Left kidney (tissue), 2 donors: ENCODE data around the gene SHB. TPM values are rescaled to one million over a fixed set of nuclear protein-coding genes. Genes with fewer than 3 reads are reported as not detected.

ENCODE experiments used
- DNase-seq: peaks from one replicate; pipeline ENCODE4 v3.0.0-alpha.2; 2013
- polyA plus RNA-seq: library from polyadenylated mRNA; unstranded; fragments of 120-200 nt; gene quantifications from one replicate; pipeline ENCODE4 v1.2.1, GENCODE V29; 2013; ENCODE audit not compliant: insufficient read length

Gene SHB
- polyA plus RNA-seq, 1 donor, result 14.1 TPM

- DNase-seq, result no peak
Measured at GRCh38 chr9:37989701-37990100, 79.3 kb downstream of the SHB start.

- DNase-seq, result no peak
Measured at GRCh38 chr9:37988602-37989001, 80.4 kb downstream of the SHB start.

DNA sequence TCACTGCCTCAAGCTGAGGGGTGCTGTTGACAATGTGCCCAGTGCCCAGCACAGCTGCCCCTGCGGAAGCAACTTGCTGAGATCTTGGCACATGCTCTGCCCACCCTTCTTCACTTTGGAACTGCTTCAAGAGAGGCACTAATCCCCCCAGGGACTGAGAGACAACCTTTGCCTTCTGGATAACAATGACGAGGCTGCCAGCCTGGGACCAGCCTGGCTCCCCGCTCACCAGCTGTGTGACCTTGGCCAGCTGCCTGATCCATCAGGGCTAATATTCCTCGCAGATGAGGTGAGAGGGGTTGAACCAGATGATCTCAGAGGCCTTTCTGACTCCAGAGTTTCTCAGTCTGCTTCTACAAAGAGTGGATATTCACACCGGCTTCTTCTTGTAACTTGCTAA is 81.0 kb downstream of the SHB start:
- DNase-seq, result no peak

DNA sequence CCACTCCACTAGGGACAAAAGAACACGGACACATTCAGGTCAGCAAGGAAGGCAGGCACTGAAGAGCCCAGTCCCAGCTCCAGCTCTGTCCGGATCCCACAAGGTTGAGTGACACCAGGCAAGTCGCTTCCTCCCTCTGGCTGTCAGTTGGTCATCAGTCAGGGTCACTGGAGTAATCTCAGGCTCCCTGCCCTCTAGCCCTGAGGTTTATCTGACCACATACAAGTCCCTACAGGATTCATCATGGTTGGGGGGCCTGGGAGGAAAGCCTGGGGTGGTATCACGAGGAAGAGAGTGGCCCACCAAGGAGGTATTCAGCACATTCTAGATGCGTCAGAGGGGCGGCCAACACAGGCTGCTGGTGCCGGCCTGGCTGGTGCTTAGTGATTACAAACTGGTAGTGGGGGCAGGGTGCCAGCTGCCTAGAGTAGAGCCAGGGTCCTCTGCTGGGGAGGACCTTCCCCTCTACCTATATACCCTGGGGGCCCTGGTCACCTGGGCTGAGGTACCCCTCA is 81.5 kb downstream of the SHB start:
- DNase-seq, result no peak

- no peak for DNase-seq
Measured at GRCh38 chr9:37986771-37987258, 82.2 kb downstream of the SHB start.

- DNase-seq, result no peak
Measured at GRCh38 chr9:37986001-37986400, 83.0 kb downstream of the SHB start.

DNA sequence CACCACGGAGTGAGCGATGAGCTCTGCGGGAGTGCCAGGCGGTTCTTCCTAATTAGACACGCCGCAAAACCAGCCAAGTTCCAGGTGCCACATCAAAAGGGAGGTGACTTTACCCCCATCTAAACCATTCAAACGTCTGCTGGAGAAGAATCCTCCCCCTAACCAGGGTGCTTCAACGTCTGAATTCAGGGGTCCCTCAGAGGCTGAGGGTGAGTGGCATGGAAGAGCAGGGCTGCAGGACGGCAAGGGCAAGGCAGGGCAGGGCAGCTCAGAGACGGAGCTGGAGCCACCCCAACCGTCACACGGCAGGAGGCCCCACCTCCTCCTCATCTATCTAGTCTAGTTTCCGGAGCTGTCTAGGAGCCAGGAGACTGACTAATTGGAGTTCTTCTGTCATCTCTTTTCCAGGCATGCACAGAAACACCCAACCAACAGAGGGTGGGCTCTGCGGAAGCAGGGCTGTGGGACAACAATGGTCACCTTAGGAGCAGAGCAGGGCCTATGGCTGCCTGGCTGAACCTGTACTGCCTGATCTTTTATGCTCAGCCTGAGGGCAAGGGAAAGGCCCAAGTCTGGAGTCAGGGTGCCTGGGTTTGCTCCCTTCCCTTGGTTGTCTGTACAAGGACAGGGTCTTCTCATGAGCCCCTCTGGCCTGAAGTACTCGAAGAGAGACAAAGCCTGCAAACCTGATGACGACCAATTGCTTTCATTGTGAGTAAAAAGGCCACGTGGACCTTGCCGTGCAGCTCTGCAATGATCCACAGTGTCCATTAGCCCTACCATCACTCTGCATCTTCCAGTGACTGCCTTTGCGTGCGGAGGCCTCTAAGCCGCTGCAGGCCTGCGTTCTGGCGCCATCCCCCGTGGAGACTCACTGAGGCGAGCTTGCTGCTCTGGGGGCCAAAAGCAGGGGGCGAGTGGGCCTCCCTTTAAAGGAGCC is 84.1 kb downstream of the SHB start:
- DNase-seq, result no peak

DNA sequence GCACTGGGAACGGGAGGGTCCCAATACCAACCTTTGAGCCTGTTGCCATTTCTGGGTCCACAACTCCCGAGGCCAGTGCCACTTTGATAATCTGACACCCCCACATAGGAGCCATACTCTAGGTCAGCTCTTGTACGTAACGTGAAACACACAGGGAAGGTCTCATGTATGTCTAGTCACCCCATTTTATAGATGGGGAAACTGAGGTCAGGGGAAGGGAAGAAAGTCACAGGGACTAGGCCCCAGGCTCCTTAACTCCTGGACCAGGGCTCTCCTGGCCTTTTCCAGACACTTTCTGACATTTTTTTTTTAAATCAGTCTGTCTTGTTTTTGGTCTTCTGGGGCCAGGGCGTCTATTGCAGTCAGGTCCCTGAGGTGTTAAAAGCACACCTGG is 84.8 kb downstream of the SHB start:
- DNase-seq, result no peak

DNA sequence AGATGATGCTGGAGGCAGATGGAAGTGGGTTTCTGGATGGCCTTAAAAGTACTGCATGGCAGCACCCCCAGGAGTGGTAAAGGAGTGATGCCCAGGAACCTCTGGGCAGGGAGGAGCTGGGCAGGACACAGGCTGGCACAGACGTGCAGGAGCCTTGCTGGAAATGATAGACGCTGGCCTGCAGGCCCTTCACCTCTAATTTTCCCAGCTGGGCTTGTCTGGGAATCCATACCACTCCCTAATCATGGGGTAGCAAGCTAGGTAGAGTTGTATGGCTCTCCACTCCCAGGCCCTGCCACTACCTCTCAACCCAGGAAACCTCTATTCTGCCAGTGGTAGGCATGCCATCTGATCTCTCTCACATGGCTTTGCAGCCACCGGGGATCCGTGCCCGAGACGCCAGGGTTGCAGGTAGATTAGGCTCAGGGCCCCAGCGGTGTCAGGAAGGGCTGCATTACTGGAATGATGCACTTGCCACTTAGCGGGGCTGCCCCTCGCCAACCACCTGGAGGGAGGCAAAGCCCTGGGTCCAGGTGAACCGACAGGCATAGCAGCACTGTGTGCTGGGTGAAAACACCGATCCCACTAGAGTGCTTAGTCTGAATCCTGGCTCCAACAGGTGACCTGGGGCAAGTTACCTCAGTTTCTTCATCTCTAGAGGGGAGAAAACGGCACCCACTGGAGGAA is 85.5 kb downstream of the SHB start:
- DNase-seq, result no peak

DNA sequence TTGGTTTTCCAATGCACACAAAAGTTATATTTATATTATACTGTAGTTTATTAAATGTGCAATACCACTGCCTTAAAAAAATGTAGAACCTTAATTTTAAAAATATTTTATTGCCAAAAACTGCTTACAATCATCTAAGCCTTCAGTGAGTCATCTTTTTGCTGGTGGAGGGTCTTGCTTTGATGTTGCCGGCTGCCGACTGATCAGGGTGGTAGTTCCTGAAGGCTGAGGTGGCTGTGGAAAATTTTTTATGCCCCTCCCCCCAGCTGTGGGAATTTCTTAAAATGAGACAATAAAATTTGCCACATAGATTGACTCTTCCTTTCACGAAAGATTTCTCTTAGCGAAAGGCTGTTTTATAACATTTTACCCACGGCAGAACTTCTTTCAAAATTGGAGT is 89.2 kb downstream of the SHB start:
- no peak for DNase-seq

- DNase-seq, result no peak
Measured at GRCh38 chr9:37978983-37979382, 90.0 kb downstream of the SHB start.

DNA sequence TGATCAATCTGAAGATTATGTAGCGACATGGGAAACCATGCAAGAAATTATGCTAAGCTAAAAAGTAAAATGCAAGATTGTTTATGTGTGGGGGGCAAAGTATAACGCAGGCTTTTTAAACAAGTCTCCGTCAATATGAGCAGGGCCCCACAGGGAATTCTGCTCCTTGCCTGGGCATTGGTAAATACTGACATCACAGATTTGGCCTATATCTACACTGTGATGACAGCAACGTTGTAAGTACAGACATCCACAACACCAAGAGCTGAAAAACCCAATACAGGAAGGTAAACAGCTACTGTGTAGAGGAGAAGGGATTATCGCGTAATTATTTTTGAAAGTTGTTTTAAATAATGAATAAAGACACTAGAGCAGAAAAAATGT is 90.6 kb downstream of the SHB start:
- DNase-seq, result no peak

DNA sequence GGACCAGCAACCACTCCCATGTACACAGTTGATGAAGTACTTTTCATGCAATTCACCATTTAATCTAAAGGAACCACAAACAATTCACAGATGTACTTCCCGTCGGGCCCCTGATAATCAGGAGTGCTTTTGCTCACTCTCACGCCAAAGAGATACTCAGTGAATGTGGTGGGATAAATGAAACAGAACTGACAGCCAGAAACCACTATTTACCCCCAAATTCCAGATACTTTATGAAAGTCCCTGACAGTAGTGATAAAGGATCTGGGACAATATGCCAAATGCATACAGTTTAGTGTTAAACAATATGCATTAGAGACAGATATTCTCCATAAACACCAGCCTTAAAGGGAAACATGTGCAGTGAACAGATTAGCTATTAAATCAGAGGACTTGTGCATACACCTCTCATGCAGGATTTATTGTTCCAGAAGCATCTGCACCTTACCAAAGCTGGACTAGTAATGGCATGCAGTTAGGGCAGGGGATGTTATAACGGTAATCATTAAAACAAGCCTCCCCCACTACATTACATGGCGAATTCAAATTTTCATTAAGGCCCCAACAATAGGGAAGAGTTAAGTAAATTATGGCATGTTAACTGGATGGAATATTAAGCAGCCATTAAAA is 91.1 kb downstream of the SHB start:
- no peak for DNase-seq

DNA sequence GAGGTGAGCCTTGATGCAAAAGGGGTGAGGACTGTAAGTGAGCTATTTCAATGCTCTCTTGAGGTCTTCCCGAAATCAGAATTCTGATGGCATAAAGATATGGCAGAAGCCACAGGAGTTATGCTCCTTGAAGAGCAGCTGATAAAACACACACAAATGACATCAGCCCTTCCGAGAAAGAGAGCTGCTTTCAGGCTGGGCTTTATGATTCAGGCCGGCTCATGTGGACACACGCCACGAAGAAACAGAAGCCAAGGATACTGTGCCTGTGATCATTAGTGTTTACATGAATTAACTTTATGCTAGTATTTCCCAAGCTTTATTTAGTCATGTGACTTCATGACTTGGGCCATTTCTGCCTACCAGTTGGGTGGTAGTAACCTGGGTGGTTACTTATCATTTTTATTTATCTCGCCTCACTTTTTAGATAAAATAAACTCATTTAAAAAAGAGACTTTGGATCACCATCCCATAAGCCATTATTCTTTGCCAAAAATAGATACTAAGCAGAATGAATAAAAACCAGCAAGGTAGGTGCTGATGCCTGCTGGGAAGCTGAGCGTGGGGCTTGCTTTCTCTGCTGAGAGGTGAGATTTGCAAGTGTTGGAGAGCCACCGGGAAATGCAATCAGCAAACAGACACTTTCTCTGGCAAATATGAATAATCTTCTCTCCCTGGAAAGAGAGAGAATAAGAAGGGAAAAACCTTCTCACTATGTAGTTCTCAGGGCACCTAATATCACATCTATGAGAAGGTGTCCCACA is 92.1 kb downstream of the SHB start:
- DNase-seq, result no peak

DNA sequence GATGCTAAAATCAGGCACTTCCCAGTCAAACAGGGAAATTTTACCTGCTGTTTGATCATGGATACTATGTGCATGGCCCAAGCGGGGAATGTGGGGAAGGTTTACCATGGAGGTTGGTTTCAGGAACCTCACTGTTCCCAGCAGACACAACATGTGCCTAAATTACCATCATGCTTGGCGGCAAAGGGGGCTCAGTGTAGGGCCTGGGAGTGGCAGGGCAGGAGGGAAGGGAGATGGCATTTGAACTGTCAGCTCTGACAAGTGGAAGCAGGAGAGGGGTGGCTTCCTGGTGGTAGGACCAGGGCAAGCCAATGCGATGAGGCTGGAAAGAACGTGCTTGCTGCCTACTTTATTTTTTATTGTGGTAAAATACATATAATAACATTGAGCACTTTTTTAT is 93.4 kb downstream of the SHB start:
- DNase-seq, result no peak

DNA sequence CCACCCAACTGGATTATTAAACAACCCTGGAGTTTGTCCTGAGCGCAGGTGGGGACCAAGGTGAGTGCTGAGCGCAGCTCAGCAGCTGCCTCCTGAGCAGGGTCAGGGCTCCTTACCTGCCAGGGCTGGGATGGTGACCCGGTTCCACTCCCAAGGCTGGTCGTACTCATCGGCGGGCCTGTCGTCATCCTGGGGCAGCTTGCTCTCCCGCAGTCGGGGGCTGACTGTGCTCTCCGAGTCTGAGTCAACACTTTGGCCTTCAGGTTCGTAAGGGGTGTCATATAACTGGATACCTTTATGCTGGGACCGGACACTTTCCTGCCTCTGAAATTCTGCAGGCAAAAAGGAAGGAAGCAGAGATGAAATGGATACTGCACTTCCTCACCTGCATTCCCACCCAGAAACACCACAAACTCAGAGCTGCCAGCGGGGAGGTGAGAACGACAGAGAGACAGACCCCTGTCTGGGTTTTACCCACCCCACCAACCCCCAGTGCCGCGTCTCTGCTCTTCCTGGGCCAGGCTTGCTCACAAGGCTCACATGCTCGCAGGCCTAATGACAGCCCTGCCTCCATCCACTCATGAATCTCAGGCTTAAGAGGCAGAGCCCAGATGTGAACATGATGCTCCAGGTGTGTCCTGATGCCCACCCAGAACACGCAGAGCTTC is 94.4 kb downstream of the SHB start:
- no peak for DNase-seq

DNA sequence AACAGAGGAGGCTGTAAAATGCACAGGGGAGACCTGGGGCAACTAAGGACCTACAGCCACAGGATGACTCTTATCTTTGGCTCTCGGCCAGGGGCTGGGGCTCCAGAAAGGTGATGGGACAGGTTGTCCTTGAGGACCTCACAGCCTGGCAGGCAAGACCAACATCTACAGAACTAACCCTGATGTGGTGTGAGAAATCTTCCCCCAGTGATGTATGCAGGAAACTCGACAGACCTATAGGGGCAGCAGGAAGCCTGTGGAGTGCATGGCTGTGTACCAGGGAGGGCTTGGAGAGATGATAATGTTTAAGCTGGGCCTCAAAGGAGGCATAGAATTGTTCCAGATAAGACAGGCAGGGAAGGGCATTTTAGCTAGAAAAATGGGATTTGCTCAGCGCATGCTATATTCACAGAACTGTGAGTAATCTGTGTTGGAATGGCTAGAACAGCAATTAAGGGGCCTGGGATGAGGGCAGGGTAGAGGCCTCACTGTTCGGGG is 96.6 kb downstream of the SHB start:
- DNase-seq, result no peak

GRCh38 chr9:37971691-37972090 is 97.3 kb downstream of the SHB start:
- no peak for DNase-seq

- DNase-seq, result no peak
Measured at GRCh38 chr9:37971108-37971459, 97.9 kb downstream of the SHB start.

DNA sequence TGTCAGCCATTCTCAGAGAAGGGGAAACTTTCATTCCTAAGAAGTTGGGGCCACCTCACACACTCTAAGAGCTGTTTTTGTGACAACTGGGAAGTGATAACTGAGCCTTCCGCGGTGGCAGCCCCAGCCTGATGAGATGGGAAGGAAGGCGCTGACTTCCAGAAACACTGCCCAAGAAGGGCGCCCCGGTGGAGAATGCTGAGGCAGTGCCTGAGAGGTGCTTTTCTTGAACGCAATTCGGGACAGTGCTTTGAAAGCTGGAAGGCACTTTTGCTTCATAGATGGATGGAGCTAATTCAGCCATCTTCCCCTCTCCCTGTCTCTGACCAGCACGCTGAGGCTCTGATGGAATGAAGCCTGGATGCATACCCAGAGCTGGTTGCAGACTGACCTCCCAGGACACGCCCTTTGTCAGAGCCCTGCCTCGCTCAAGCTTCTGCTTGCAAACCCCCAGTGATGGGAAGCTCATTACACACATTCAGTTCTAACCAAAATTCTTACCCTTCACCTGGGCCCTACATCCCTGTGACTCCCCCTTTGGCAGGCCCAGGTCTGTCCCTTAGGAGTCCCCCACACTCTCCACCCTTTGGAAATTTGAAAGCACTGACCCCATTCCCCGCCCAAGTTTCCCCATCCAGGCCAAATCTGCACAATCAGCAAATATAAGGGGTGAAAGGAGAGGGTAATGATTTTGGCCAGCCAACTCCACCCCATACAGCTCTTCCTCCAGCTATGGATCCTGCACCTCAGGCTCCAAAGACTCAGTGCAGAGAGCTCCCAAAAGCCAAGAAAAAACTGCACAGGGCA is 98.5 kb downstream of the SHB start:
- DNase-seq, result no peak
